NCI-H2227 treated with DMSO at 0.1 percent for 48 hours (cell line): ENCODE measurements around the gene TMEM62.
"Not testable (repeated sequence)": the region's sequence is repeated elsewhere in the genome, so short reads cannot be mapped to it uniquely, and the experiment has no call there.

ENCODE experiments used
- DNase-seq: peaks from one replicate; lab custom pipeline; 2025; lab: John Stamatoyannopoulos, UW

The TMEM62 gene

GRCh38 chr15:43121863-43122262 lies 11.5 kb upstream of the TMEM62 start:
- no peak for DNase-seq

- no peak for DNase-seq
Observed at GRCh38 chr15:43125100-43125661, 8.2 kb upstream of the TMEM62 start.

- DNase-seq, result no peak
Observed at GRCh38 chr15:43126356-43126755, 7.0 kb upstream of the TMEM62 start.

- DNase-seq, result no peak
Observed at GRCh38 chr15:43127752-43128151, 5.6 kb upstream of the TMEM62 start.

GRCh38 chr15:43128174-43128979 lies 5.0 kb upstream of the TMEM62 start:
- not testable (repeated sequence) for DNase-seq

- no peak for DNase-seq
Observed at GRCh38 chr15:43128980-43129335, 4.4 kb upstream of the TMEM62 start.

GRCh38 chr15:43132830-43133429 lies 456 bp upstream of the TMEM62 start:
- DNase-seq, result no peak

GRCh38 chr15:43134157-43134635 lies 810 bp downstream of the TMEM62 start:
- DNase-seq, result no peak

- DNase-seq, result no peak
Observed at GRCh38 chr15:43135351-43135750, 2.0 kb downstream of the TMEM62 start.

GRCh38 chr15:43143203-43143941 lies 10.0 kb downstream of the TMEM62 start:
- DNase-seq, result no peak

GRCh38 chr15:43144512-43144911 lies 11.1 kb downstream of the TMEM62 start:
- DNase-seq, result no peak

- DNase-seq, result no peak
Observed at GRCh38 chr15:43146184-43146583, 12.8 kb downstream of the TMEM62 start.

GRCh38 chr15:43150191-43150929 lies 17.0 kb downstream of the TMEM62 start:
- DNase-seq, result no peak

GRCh38 chr15:43151688-43152087 lies 18.3 kb downstream of the TMEM62 start:
- no peak for DNase-seq

GRCh38 chr15:43153269-43153668 lies 19.9 kb downstream of the TMEM62 start:
- no peak for DNase-seq

- no peak for DNase-seq
Observed at GRCh38 chr15:43165801-43166325, 32.5 kb downstream of the TMEM62 start.

- DNase-seq, result not testable (repeated sequence)
Observed at GRCh38 chr15:43167261-43167660, 33.9 kb downstream of the TMEM62 start.

GRCh38 chr15:43168192-43169107 lies 35.1 kb downstream of the TMEM62 start:
- no peak for DNase-seq

- no peak for DNase-seq
Observed at GRCh38 chr15:43169888-43170287, 36.5 kb downstream of the TMEM62 start.

GRCh38 chr15:43175656-43176309 lies 42.4 kb downstream of the TMEM62 start:
- not testable (repeated sequence) for DNase-seq
